HG02642 (cell line): ENCODE measurements around the gene ASIC1.
"Not testable (repeated sequence)": the region's sequence is repeated elsewhere in the genome, so short reads cannot be mapped to it uniquely, and the experiment has no call there.

ENCODE experiments used
- ATAC-seq: cut with Tn5 transposase; IDR thresholded peaks from one replicate; pipeline ENCODE4 v1.9.1; 2021; ENCODE audit warnings: mild to moderate bottlenecking; ENCODE audit not compliant: unreplicated experiment, poor library complexity

The ASIC1 gene

GRCh38 chr12:50081096-50081808 lies 23.9 kb downstream of the ASIC1 start:
- ATAC-seq, result no peak

GRCh38 chr12:50082644-50083043 lies 25.2 kb downstream of the ASIC1 start:
- ATAC-seq, result no peak

GRCh38 chr12:50083301-50083700 lies 25.9 kb downstream of the ASIC1 start:
- no peak for ATAC-seq

GRCh38 chr12:50084409-50084774 lies 27.0 kb downstream of the ASIC1 start:
- not testable (repeated sequence) for ATAC-seq

GRCh38 chr12:50084775-50085614 lies 27.6 kb downstream of the ASIC1 start, which contains the start of gene SMARCD1:
Gene SMARCD1 (plus strand): TSS chr12:50085342. CDS start chr12:50085370, 28 bp downstream.
- ATAC-seq, result peak; percentile 85

GRCh38 chr12:50085615-50086072 lies 28.2 kb downstream of the ASIC1 start:
- peak; percentile 4 for ATAC-seq

- ATAC-seq, result no peak
These were observed 28.8 kb downstream of the ASIC1 start for GRCh38 chr12:50086148-50086547.

GRCh38 chr12:50087151-50087550 lies 29.8 kb downstream of the ASIC1 start:
- ATAC-seq, result no peak

GRCh38 chr12:50087995-50088394 lies 30.6 kb downstream of the ASIC1 start:
- no peak for ATAC-seq

GRCh38 chr12:50088577-50089335 lies 31.4 kb downstream of the ASIC1 start:
- no peak for ATAC-seq

GRCh38 chr12:50089730-50090129 lies 32.3 kb downstream of the ASIC1 start:
- ATAC-seq, result no peak

- no peak for ATAC-seq
These were observed 33.0 kb downstream of the ASIC1 start for GRCh38 chr12:50090391-50090790.

- ATAC-seq, result no peak
These were observed 40.6 kb downstream of the ASIC1 start for GRCh38 chr12:50097952-50098351.

- no peak for ATAC-seq
These were observed 42.1 kb downstream of the ASIC1 start for GRCh38 chr12:50099302-50100008.

- no peak for ATAC-seq
These were observed 43.2 kb downstream of the ASIC1 start for GRCh38 chr12:50100561-50100960.

- ATAC-seq, result no peak
These were observed 44.3 kb downstream of the ASIC1 start for GRCh38 chr12:50101663-50102062.

GRCh38 chr12:50102131-50102531 lies 44.7 kb downstream of the ASIC1 start:
- no peak for ATAC-seq

GRCh38 chr12:50102646-50103309 lies 45.4 kb downstream of the ASIC1 start:
- no peak for ATAC-seq

- no peak for ATAC-seq
These were observed 46.0 kb downstream of the ASIC1 start for GRCh38 chr12:50103351-50103750.
